HG03354 (cell line): ENCODE results near the gene MYO7A.

Experiments used
- ATAC-seq: cut with Tn5 transposase; IDR thresholded peaks from one replicate; pipeline ENCODE4 v1.9.1; 2021; ENCODE audit warnings: mild to moderate bottlenecking; ENCODE audit not compliant: unreplicated experiment, poor library complexity, severe bottlenecking

MYO7A gene

GRCh38 chr11:77191823-77192495, 63.9 kb downstream of the MYO7A start:
- no peak for ATAC-seq

GRCh38 chr11:77193167-77193566, 65.1 kb downstream of the MYO7A start:
- no peak for ATAC-seq

DNA sequence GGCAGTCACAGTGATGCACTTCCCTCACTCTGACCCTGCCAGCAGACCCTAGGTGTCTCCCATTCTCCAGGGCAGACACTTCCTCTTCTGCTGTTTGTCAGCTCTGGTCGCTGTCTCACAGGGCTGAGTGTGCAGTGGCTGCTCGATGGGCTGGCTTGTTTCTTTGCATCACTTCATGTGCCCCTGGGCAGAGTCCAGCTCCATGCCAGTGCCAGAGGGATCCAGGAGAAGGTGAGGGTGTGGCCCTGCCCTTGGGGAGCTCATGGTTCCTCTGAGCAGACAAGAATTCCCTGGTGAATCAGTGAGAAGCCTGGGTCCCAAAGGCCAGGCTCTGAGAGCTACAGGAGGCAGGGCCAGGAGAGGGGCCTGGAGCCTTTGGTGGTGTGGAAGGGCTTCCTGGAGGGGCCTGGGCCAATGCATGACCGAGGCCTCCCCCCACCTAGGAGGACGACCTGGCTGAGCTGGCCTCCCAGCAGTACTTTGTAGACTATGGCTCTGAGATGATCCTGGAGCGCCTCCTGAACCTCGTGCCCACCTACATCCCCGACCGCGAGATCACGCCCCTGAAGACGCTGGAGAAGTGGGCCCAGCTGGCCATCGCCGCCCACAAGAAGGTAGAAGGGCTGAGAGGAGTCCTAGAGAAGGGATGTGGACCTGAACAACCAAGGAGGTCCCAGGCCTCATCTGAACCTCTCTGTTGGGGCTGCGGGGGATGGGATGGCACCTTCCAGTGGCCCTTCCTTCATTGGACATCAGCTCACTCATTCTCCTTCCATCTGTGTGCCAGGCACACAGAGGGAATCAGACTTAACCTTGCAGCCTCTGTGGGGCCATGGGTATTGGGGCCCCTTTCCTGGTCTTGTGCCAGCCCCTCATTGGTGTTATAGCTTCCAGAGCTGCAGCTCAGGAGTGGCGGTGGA, 66.1 kb downstream of the MYO7A start:
- ATAC-seq: no peak

GRCh38 chr11:77195071-77195755, 67.2 kb downstream of the MYO7A start:
- no peak for ATAC-seq

DNA sequence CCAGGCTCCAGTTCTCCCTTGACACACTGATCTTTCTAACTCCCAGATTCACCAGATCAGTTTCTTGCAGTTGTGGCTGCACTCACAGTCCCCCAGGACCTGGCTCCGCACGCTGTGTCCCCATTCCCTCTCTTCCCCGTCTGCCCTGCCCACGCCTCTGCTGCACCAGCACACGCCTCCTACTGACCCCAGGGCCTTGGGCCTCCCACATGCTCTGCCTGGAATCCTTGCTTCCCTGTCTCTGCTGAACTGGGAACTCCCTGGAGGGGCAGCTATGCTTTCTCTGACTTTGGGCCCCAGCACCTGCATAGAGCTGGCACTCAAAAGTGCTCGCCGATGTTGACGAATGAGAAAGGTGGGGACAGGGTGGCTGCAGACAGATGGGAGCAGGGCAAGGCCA, 68.9 kb downstream of the MYO7A start:
- ATAC-seq: no peak

DNA sequence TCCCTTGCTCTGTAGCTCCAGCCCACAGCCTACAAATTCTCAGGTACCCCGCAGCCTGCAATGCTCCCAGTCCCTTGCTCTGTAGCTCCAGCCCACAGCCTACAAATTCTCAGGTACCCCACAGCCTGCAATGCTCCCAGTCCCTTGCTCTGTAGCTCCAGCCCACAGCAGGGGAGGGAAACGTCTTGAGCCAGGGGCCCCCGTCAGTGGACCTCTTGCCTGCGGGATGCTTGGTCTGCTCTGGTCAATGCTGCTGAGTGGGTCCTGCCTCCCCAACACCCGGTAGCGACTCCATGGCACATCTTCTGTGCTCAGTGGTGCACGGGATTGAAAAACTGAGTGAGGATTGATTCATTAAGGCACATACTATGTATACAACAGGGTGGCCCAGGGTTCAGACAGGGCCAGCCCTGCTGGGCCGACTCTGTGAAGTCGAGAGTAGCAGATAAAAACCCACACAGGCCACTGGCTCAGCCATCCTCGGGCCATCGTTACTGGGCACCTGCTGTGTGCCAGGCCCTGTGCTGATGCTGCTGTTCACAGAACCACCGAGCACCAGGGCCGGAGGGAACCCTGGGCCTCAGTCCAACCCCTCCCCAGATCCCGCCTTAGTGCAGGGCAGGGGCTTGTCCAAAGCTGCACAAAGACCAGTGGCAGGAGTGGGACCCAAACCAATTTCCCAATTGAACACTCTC, 69.7 kb downstream of the MYO7A start:
- no peak for ATAC-seq

DNA sequence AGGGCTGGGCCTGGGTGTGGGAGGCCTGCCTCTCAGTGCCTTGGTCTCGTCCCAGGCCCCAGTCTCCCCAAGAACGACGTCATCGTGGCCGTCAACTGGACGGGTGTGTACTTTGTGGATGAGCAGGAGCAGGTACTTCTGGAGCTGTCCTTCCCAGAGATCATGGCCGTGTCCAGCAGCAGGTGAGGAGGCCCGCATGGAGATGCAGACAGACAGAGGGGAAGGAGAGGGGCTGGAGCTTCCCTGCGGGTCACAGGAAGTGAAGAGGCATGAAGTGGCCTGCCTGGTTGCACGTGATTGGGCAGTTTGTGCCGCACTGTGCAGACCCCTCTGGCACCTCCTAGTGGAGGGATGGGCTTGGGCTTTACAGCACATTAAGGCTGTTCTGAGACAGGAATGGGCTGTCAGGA, 70.4 kb downstream of the MYO7A start:
- no peak for ATAC-seq

GRCh38 chr11:77199137-77199745, 71.2 kb downstream of the MYO7A start:
- no peak for ATAC-seq

GRCh38 chr11:77200351-77201268, 72.6 kb downstream of the MYO7A start:
- ATAC-seq: no peak

- ATAC-seq: no peak
Observed at GRCh38 chr11:77201370-77201769, 73.3 kb downstream of the MYO7A start.

DNA sequence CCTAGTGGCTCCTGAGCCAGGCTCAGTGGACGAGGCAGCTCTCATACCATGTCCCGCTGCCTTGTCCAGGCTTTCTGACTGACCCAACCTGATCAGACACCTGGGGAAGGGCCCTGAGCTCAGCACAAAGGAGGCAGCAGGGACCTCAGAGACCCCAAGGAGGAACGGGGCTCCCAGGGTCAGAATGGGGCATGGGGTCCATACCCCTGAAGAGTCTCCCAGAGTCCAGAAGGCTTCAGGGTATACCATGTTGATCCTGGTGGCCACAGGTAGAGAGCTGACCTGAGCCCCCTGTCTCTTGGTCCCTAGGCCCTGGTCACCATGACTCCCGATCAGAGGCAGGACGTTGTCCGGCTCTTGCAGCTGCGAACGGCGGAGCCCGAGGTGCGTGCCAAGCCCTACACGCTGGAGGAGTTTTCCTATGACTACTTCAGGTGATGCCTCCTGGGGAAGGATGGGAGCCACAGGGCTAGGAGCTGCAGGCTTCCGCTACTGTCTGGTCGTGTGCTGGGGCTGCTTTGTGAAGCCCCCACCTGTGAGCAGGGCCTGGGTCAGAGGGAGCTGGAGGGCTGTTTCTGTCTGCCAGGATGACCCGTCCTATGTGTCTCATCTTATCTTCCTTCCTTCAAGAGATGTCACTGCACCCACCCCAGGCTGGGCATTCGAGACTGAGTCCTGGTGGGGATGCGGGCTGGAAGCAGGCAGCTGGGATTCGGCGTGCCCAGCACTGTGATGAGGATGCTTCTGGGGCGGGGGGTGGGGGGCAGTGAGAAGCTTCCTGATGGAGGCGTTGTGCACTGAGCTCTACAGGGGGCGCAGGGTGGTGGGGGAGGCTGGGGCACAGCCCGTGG, 74.2 kb downstream of the MYO7A start:
- ATAC-seq: no peak

GRCh38 chr11:77202941-77203900, 75.2 kb downstream of the MYO7A start:
- no peak for ATAC-seq

GRCh38 chr11:77203901-77204753, 76.1 kb downstream of the MYO7A start:
- ATAC-seq: no peak

DNA sequence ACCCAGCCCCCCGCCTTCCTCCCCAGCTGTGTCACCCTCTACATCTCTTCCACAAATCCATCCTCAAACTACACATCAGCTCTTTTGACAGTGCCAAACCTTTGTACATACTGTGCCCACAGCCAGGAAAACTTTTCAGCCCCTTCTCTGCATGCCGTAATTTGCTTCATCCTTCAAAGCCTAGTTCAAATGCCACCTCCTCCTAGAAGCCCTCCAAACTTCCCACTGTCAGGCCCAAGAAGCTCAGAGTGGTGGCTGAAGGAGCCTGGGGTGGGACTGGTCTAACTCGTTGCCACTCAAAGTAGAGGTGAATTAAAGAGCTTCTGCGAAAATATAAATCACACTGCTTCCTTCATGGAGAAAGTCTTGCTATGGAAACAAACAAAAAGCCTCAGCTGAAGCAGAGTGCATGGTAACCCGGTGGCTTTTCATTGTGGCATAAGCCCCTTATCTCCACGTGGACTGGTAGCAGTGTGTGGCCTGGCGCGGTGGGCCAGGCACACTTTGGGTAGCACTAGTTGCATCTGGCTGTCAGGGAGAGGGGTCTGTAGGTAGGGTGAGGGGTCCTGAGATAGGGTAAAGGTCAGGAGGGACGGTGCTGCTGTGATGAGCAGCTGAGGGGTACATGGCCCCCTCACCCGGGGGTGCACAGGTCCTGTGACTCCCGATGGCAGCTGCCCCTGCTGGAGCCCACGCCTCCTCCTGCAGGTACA, 76.9 kb downstream of the MYO7A start:
- no peak for ATAC-seq
